ENCODE results near the gene MYEOV.
A peak's percentile ranks its signal among the peaks of the same experiment; 100 is the strongest.

Gene MYEOV

GRCh38 chr11:69314555-69314954 is 20.6 kb downstream of the MYEOV start:
- no peak for DNase-seq (ENCODE audit: low read depth in 2 of 3, low spot score in 2 of 3)

GRCh38 chr11:69316956-69317355 is 23.0 kb downstream of the MYEOV start:
- DNase-seq (ENCODE audit: low read depth in 2 of 3, low spot score in 2 of 3): no peak

GRCh38 chr11:69317401-69318092 is 23.6 kb downstream of the MYEOV start:
- DNase-seq (ENCODE audit: low read depth in 2 of 3, low spot score in 2 of 3): no peak

- DNase-seq (ENCODE audit: low read depth in 2 of 3, low spot score in 2 of 3): no peak
Observed at GRCh38 chr11:69318093-69318420, 24.1 kb downstream of the MYEOV start.

- no peak for DNase-seq (ENCODE audit: low read depth in 2 of 3, low spot score in 2 of 3)
Observed at GRCh38 chr11:69319255-69320106, 25.5 kb downstream of the MYEOV start.

GRCh38 chr11:69320326-69320725 is 26.4 kb downstream of the MYEOV start:
- DNase-seq (ENCODE audit: low read depth in 2 of 3, low spot score in 2 of 3): no peak

GRCh38 chr11:69320756-69321741 is 27.1 kb downstream of the MYEOV start:
- DNase-seq (ENCODE audit: low read depth in 2 of 3, low spot score in 2 of 3): no peak

GRCh38 chr11:69321877-69322361 is 28.0 kb downstream of the MYEOV start:
- no peak for DNase-seq (ENCODE audit: low read depth in 2 of 3, low spot score in 2 of 3)

- DNase-seq (ENCODE audit: low read depth in 2 of 3, low spot score in 2 of 3): no peak
Observed at GRCh38 chr11:69325446-69325845, 31.5 kb downstream of the MYEOV start.

GRCh38 chr11:69326622-69327219 is 32.8 kb downstream of the MYEOV start:
- no peak for DNase-seq (ENCODE audit: low read depth in 2 of 3, low spot score in 2 of 3)

- DNase-seq (ENCODE audit: low read depth in 2 of 3, low spot score in 2 of 3): no peak
Observed at GRCh38 chr11:69327741-69328191, 33.8 kb downstream of the MYEOV start.

GRCh38 chr11:69328231-69328630 is 34.3 kb downstream of the MYEOV start:
- no peak for DNase-seq (ENCODE audit: low read depth in 2 of 3, low spot score in 2 of 3)

GRCh38 chr11:69329581-69329980 is 35.6 kb downstream of the MYEOV start:
- no peak for DNase-seq (ENCODE audit: low read depth in 2 of 3, low spot score in 2 of 3)

- no peak for DNase-seq (ENCODE audit: low read depth in 2 of 3, low spot score in 2 of 3)
Observed at GRCh38 chr11:69330330-69330729, 36.4 kb downstream of the MYEOV start.

- no peak for DNase-seq (ENCODE audit: low read depth in 2 of 3, low spot score in 2 of 3)
Observed at GRCh38 chr11:69333149-69333710, 39.3 kb downstream of the MYEOV start.

GRCh38 chr11:69333879-69334278 is 39.9 kb downstream of the MYEOV start:
- no peak for DNase-seq (ENCODE audit: low read depth in 2 of 3, low spot score in 2 of 3)

GRCh38 chr11:69335007-69335780 is 41.2 kb downstream of the MYEOV start:
- no peak for DNase-seq (ENCODE audit: low read depth in 2 of 3, low spot score in 2 of 3)

- no peak for DNase-seq (ENCODE audit: low read depth in 2 of 3, low spot score in 2 of 3)
Observed at GRCh38 chr11:69335781-69336405, 41.9 kb downstream of the MYEOV start.

GRCh38 chr11:69337211-69337721 is 43.3 kb downstream of the MYEOV start:
- DNase-seq (ENCODE audit: low read depth in 2 of 3, low spot score in 2 of 3): peak in 1 of 3 experiments; percentile 5
